Activated CD4-positive, alpha-beta T cell treated with anti-CD3 and anti-CD28 coated beads, Interleukin-2, amount 50 U/mL, for 48 hours (primary cell): ENCODE data around the gene UCP3.

Experiments
- DNase-seq, 2 experiments: peaks; one replicate each; pipeline ENCODE4 v3.0.0-alpha.2; 2020

UCP3 gene

GRCh38 chr11:74017631-74018030, 8.7 kb upstream of the UCP3 start:
- DNase-seq = no peak

- no peak for DNase-seq
Measured at GRCh38 chr11:74015919-74016684, 7.2 kb upstream of the UCP3 start.

GRCh38 chr11:74014880-74015279, 6.0 kb upstream of the UCP3 start:
- no peak for DNase-seq

GRCh38 chr11:74013141-74013540, 4.3 kb upstream of the UCP3 start:
- DNase-seq = no peak

GRCh38 chr11:74012074-74012809, 3.4 kb upstream of the UCP3 start:
- DNase-seq = no peak

- DNase-seq = peak; percentile 64 to 77
Measured at GRCh38 chr11:74011360-74012073, 2.6 kb upstream of the UCP3 start.

GRCh38 chr11:74010306-74011300, 1.7 kb upstream of the UCP3 start:
- no peak for DNase-seq

- DNase-seq = peak in 1 of 2 experiments; percentile 60
Measured at GRCh38 chr11:74009675-74010305, 905 bp upstream of the UCP3 start.

GRCh38 chr11:74009230-74009547, 304 bp upstream of the UCP3 start:
- DNase-seq = no peak

GRCh38 chr11:74007691-74008372, 1.1 kb downstream of the UCP3 start:
- DNase-seq = no peak

- DNase-seq = no peak
Measured at GRCh38 chr11:74006743-74007304, 2.1 kb downstream of the UCP3 start.

GRCh38 chr11:74005721-74006517, 3.0 kb downstream of the UCP3 start:
- no peak for DNase-seq

GRCh38 chr11:74004759-74005615, 3.9 kb downstream of the UCP3 start:
- peak; percentile 75 to 81 for DNase-seq

GRCh38 chr11:74004046-74004695, 4.7 kb downstream of the UCP3 start:
- DNase-seq = no peak

- no peak for DNase-seq
Measured at GRCh38 chr11:74002832-74003231, 6.1 kb downstream of the UCP3 start.

GRCh38 chr11:74001822-74002286, 7.0 kb downstream of the UCP3 start:
- no peak for DNase-seq

GRCh38 chr11:74000307-74001133, 8.4 kb downstream of the UCP3 start:
- peak in 1 of 2 experiments; percentile 32 for DNase-seq
